HG02884 (cell line): ENCODE results near the gene TBCD.
"Not testable (repeated sequence)": the region's sequence is repeated elsewhere in the genome, so short reads cannot be mapped to it uniquely, and the experiment has no call there.

ENCODE experiments used
- ATAC-seq: cut with Tn5 transposase; IDR thresholded peaks from one replicate; pipeline ENCODE4 v1.9.1; 2021; ENCODE audit warnings: mild to moderate bottlenecking, moderate library complexity; ENCODE audit not compliant: unreplicated experiment

The TBCD gene

GRCh38 chr17:82984751-82985427 lies 233.0 kb downstream of the TBCD start:
- ATAC-seq, result no peak

- no peak for ATAC-seq
Observed at GRCh38 chr17:82985428-82985805, 233.6 kb downstream of the TBCD start.

DNA sequence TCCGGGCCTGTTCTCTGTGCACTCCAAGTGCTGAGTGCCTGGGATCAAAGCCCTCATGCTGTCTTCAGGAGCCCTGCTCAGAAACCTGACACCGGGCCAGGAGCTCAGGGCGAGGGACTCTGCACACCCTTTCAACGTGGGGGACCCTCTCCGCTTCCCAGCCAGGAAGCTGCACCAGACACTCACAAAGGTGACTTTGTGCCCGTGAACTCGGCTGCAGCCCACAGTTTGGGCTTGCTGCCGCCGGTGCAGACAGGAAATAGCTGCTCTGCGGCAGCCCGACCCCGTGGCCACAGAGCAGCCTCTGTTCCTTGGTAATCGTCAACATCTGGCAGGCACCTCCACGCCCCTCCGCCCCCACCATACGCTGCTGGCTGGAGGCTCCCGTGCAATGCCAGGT lies 234.1 kb downstream of the TBCD start:
- no peak for ATAC-seq

DNA sequence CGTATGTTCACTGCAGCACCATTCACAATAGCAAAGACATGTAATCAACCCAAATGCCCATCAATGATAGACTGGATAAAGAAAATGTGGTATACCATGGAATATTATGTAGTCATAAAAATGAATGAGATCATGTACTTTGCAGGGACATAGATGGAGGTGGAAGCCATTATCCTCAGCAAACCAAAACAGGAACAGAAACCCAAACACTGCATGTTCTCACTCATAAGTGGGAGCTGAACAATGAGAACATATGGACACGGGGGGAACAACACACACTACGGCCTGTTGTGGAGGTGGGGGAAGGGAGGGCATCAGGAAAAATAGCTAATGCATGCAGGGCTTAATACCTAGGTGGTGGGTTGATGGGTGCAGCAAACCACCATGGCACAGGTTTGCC lies 237.2 kb downstream of the TBCD start:
- not testable (repeated sequence) for ATAC-seq

- ATAC-seq, result no peak
Observed at GRCh38 chr17:82989881-82990280, 238.0 kb downstream of the TBCD start.

DNA sequence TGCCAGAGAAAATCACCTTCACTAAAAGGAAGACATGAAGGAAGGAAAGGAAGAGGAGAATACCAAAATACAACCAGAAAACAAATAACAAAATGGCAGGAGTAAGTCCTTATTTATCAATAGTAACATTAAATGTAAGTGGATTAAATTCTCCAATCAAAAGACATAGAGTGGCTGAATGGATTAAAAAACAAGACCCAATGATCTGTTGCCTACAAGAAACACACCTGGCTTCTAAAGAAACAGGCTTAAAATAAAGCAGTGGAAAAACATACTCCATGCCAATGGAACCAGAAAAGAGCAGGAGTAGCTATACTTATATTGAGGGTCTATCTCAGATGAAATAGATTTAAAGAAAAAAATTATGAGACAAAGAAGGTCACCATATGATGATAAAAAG lies 241.1 kb downstream of the TBCD start:
- ATAC-seq, result no peak
